CD14-positive monocyte (primary cell): Measurements from ENCODE around the gene DNAJC7. TPM values are rescaled to one million over a fixed set of nuclear protein-coding genes. Genes with fewer than 3 reads are reported as not detected.

Experiments used
- DNase-seq, 3 donors: peaks; one replicate each; pipeline ENCODE4 v3.0.0-alpha.2; 2011 to 2022
- H2AFZ ChIP-seq: 2 replicates; pipeline ENCODE4 v1.6.0; 2012; ENCODE audit warnings: mild to moderate bottlenecking, low read depth, low read length, inconsistent platforms; ENCODE audit not compliant: insufficient read depth, poor library complexity, severe bottlenecking
- H3K27ac ChIP-seq, 2 donors: 1 replicate in 1 of 2; 2 replicates in 1 of 2; pipeline ENCODE4 v1.5.1; 2012 to 2013; ENCODE audit warnings: low read length in 2 of 2, control low read depth in 1 of 2, inconsistent platforms in 1 of 2, low read depth in 1 of 2, mild to moderate bottlenecking in 1 of 2
- H3K27me3 ChIP-seq, 2 donors: one replicate each; pipeline versions ENCODE4 v1.6.0 to v1.6.1; 2011 to 2013; ENCODE audit warnings: low read length in 2 of 2; ENCODE audit not compliant: control insufficient read depth in 2 of 2, insufficient read depth in 2 of 2
- H3K36me3 ChIP-seq, 2 donors: replicated peaks in 1 of 2; 1 replicate in 1 of 2; 2 replicates in 1 of 2; pipeline versions ENCODE4 v1.5.1 to v1.6.1; 2012 to 2013; ENCODE audit warnings: low read length in 2 of 2, control low read depth in 1 of 2, inconsistent platforms in 1 of 2, mild to moderate bottlenecking in 1 of 2; ENCODE audit not compliant: insufficient read depth in 2 of 2, control insufficient read depth in 1 of 2
- H3K4me1 ChIP-seq, 2 donors: 1 replicate in 1 of 2; 2 replicates in 1 of 2; pipeline versions ENCODE4 v1.5.1 to v1.6.1; 2012 to 2013; ENCODE audit warnings: low read length in 2 of 2, control low read depth in 1 of 2, inconsistent platforms in 1 of 2, mild to moderate bottlenecking in 1 of 2, moderate library complexity in 1 of 2; ENCODE audit not compliant: insufficient read depth in 2 of 2, control insufficient read depth in 1 of 2
- H3K4me2 ChIP-seq: replicated peaks from 2 replicates; pipeline ENCODE3; 2012; ENCODE audit warnings: low read length, moderate library complexity, mild to moderate bottlenecking; ENCODE audit not compliant: poor library complexity, severe bottlenecking; ENCODE audit errors: extremely low read depth
- H3K4me3 ChIP-seq, 3 experiments: fragments of 200-600 bp in 1 of 3; sonication (generic) in 1 of 3; replicated peaks in 1 of 3; 1 replicate in 2 of 3; 2 replicates in 1 of 3; pipeline ENCODE4 v1.5.1; 2011 to 2013; ENCODE audit warnings: low read length in 3 of 3, mild to moderate bottlenecking in 3 of 3, control low read depth in 2 of 3, low read depth in 2 of 3, inconsistent platforms in 1 of 3, moderate library complexity in 1 of 3
- H3K79me2 ChIP-seq: 2 replicates; pipeline ENCODE4 v1.6.0; 2012; ENCODE audit warnings: mild to moderate bottlenecking, control low read depth, inconsistent platforms, low read length, moderate library complexity; ENCODE audit not compliant: insufficient read depth
- H3K9ac ChIP-seq: 2 replicates; pipeline ENCODE4 v1.6.0; 2017; ENCODE audit warnings: low read length, mild to moderate bottlenecking; ENCODE audit not compliant: insufficient read depth, poor library complexity, severe bottlenecking
- H3K9me3 ChIP-seq, 2 donors: replicated peaks in 1 of 2; 1 replicate in 1 of 2; 2 replicates in 1 of 2; pipeline versions ENCODE4 v1.5.1 to v1.6.1; 2012 to 2013; ENCODE audit warnings: low read length in 2 of 2, control low read depth in 1 of 2; ENCODE audit not compliant: control insufficient read depth in 1 of 2, insufficient read depth in 1 of 2
- H4K20me1 ChIP-seq: 2 replicates; pipeline ENCODE4 v1.6.0; 2012; ENCODE audit warnings: mild to moderate bottlenecking, low read length, control low read depth, moderate library complexity; ENCODE audit not compliant: insufficient read depth
- H3K27ac Mint-ChIP-seq, 7 donors: one replicate each; pipeline ENCODE4 v1.8.0; 2020; ENCODE audit warnings: mild to moderate bottlenecking in 7 of 7, mixed read lengths in 7 of 7, moderate library complexity in 6 of 7, inconsistent platforms in 2 of 7
- H3K27me3 Mint-ChIP-seq, 3 donors: one replicate each; pipeline ENCODE4 v1.8.0; 2021 to 2022; ENCODE audit warnings: low read depth in 3 of 3, mild to moderate bottlenecking in 3 of 3, mixed read lengths in 3 of 3, moderate library complexity in 3 of 3, inconsistent platforms in 1 of 3
- H3K36me3 Mint-ChIP-seq, 2 donors: one replicate each; pipeline ENCODE4 v1.8.0; 2020; ENCODE audit warnings: mixed read lengths in 2 of 2, inconsistent platforms in 1 of 2, mild to moderate bottlenecking in 1 of 2
- H3K4me1 Mint-ChIP-seq: one replicate; pipeline ENCODE4 v1.8.0; 2020; ENCODE audit warnings: mild to moderate bottlenecking, mixed read lengths
- H3K4me3 Mint-ChIP-seq, 2 donors: one replicate each; pipeline ENCODE4 v1.8.0; 2020; ENCODE audit warnings: mild to moderate bottlenecking in 2 of 2, mixed read lengths in 2 of 2, moderate library complexity in 1 of 2
- H3K9me3 Mint-ChIP-seq, 7 donors: one replicate each; pipeline ENCODE4 v1.8.0; 2020 to 2022; ENCODE audit warnings: mixed read lengths in 7 of 7, mild to moderate bottlenecking in 6 of 7, moderate library complexity in 6 of 7, inconsistent platforms in 2 of 7
- CTCF ChIP-seq: fragments of 200-600 bp; IDR thresholded peaks from one replicate; pipeline ENCODE4 v1.8.0; 2022; ENCODE audit warnings: antibody characterized with exemption, mild to moderate bottlenecking
- WGBS: methylation state at CpG from one replicate; pipeline ENCODE4 v1.1.5; 2013; ENCODE audit warnings: missing lambda C conversion rate; ENCODE audit not compliant: insufficient coverage; 5-methylcytosine and 5-hydroxymethylcytosine counted together
- intact Hi-C, 2 donors: fragments of 100-400 bp; cut with micrococcal nuclease; formaldehyde crosslinking; loops; one replicate each; pipeline versions ENCODE4 v1.15.0 to v1.15.1; 2023
- polyA plus RNA-seq, 3 donors: library from polyadenylated mRNA; depleted of rRNA in 1 of 3; unstranded in 2 of 3; stranded (reverse) in 1 of 3; fragments of 300-500 nt in 2 of 3; fragments of >200 nt in 1 of 3; fragmentation: Illumina TruSeq in 2 of 3; gene quantifications; 1 replicate in 2 of 3; 2 replicates in 1 of 3; pipeline ENCODE4 v1.2.3, GENCODE V29; 2012 to 2021

The DNAJC7 gene
- polyA plus RNA-seq, 3 donors: 29.1 to 79.7 (median 59.6) TPM

DNA sequence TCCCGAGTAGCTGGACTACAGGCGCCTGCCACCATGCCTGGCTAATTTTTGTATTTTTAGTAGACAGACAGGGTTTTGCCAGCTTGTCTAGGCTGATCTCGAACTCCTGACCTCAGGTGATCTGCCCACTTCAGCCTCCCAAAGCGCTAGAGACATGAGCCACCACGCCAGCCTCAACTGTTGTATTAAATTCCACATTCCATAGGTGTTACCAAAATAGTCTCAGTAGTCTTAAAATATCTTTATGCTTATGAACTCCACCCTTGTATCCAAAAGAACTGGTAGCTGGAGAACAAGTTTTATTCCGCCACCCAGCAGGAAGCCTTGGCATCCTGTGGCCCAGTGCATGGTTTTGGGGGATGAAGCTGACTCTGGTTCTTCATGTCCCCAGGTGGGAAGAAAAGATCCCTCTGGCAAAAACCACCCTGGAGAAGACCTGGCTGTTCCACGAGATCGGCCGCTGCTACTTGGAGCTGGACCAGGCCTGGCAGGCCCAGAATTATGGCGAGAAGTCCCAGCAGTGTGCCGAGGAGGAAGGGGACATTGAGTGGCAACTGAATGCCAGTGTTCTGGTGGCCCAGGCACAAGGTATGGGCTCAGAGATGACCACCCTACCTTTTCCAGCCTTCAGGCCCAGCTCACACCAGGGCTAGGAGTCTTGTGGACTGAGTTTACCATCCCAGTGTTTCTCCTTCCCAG is 68.3 kb downstream of the DNAJC7 start:
- H3K27me3 Mint-ChIP-seq: no peaks in the 10 kb centered on the region
- Histone ChIP-seq H4K20me1 (no peaks in the 10 kb centered on the region), H3K27me3 (no peaks in the 10 kb centered on the region), H3K79me2 (no peaks in the 10 kb centered on the region), H3K9ac (no peak overlapping the region), H3K4me2 (no peak overlapping the region), H3K4me1 (no peaks in the 10 kb centered on the region), H3K9me3 (no peaks in the 10 kb centered on the region), H2AFZ (no peak overlapping the region), H3K4me3 (no peak overlapping the region), H3K36me3 (no peaks in the 10 kb centered on the region), H3K27ac (no peak overlapping the region)
- H3K27ac Mint-ChIP-seq: no peak overlapping the region
- no peak overlapping the region for H3K4me3 Mint-ChIP-seq
- intact Hi-C loops: no loop called here
- no peak for DNase-seq
- peaks cover 0 to 3% (median 0%) of the 10 kb centered on the region in 7 donors for H3K9me3 Mint-ChIP-seq
- H3K36me3 Mint-ChIP-seq: no peaks in the 10 kb centered on the region
- 88% methylated on average over 4 of the region's 11 CpGs for whole genome bisulfite sequencing
- H3K4me1 Mint-ChIP-seq: no peaks in the 10 kb centered on the region
- no peak for TF ChIP-seq CTCF

DNA sequence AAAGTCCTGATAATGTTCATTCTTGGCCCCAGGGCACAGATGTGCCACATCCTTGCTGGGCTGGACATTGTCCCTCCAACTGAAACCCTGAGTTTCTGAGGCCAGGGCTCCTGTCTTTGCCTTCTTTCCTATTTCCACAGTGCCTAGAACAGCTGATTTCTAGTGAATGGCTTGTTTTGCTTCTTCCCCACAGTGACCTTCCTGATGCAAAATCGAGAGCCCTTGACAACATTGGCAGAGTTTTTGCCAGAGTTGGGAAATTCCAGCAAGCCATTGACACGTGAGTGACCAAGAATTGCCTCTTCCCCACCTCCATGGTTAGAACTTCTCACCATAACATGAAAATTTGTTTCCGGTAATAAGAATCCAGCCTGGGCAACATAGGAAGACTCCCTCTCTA is 72.3 kb downstream of the DNAJC7 start:
- 80% methylated on average over 2 of the region's 3 CpGs for WGBS
- peak overlapping the region in 1 of 7 donors; percentile 41 for H3K27ac Mint-ChIP-seq

More for the DNA sequence above, 72.3 kb downstream of the DNAJC7 start:
- Histone ChIP-seq H3K9me3 (no peaks in the 10 kb centered on the region), H3K4me1 (no peaks in the 10 kb centered on the region), H3K4me2 (no peak overlapping the region), H3K4me3 (no peak overlapping the region), H4K20me1 (no peaks in the 10 kb centered on the region), H3K79me2 (no peaks in the 10 kb centered on the region), H3K36me3 (no peaks in the 10 kb centered on the region), H3K27ac (no peak overlapping the region), H3K27me3 (no peaks in the 10 kb centered on the region), H2AFZ (no peak overlapping the region), H3K9ac (no peak overlapping the region)
- Mint-ChIP-seq H3K27me3 (peaks cover 0 to 4% (median 2%) of the 10 kb centered on the region in 3 donors), H3K36me3 (no peaks in the 10 kb centered on the region), H3K4me3 (no peak overlapping the region), H3K9me3 (peaks cover 0 to 3% (median 0%) of the 10 kb centered on the region in 7 donors), H3K4me1 (no peaks in the 10 kb centered on the region)
- TF ChIP-seq CTCF: no peak
- intact Hi-C loops: no loop called here
- DNase-seq: no peak
